Measurements from ENCODE around the gene KCNH4.

GRCh38 chr17:42187833-42188232, 6.9 kb upstream of the KCNH4 start:
- no peak for TF ChIP-seq ZNF431 (CRISPR knock-in tag; IDR thresholded peaks at IDR 0.05; ENCODE audit: borderline replicate concordance, low read depth)
- no peak for TF ChIP-seq NFYC (CRISPR knock-in tag; IDR thresholded peaks at IDR 0.05)

Measured in HepG2 (cell line).